ENCODE results near the gene CENPE. TPM values are rescaled to one million over a fixed set of nuclear protein-coding genes. Genes with fewer than 3 reads are reported as not detected.

The CENPE gene
- total RNA-seq, 2 experiments from 2014 or later, result 23.6 to 70.9 TPM

GRCh38 chr4:103105558-103106356, 92.4 kb downstream of the CENPE start:
- no peaks in the 10 kb centered on the region for H3K4me1 ChIP-seq (ENCODE audit: insufficient read depth, low read length, poor library complexity, severe bottlenecking)
- TF ChIP-seq CTCF (conservative IDR thresholded peaks at IDR 0.05; ENCODE audit: low read length) (no peak), EZH2phosphoT487 (IDR thresholded peaks at IDR 0.05; ENCODE audit: borderline replicate concordance, low read depth, low read length) (no peak)
- no peaks in the 10 kb centered on the region for H3K79me2 ChIP-seq (ENCODE audit: insufficient read depth, low read depth, low read length)
- H3K27ac ChIP-seq (ENCODE audit: low read depth, low read length, poor library complexity, severe bottlenecking), result no peak overlapping the region
- intact Hi-C loops (cut with micrococcal nuclease; ENCODE audit: unreplicated experiment), result loop anchor here (10.0 kb wide), 1 partner anchor 679 kb away; no protein-coding TSS in a partner anchor
- CTCF ChIA-PET (ENCODE audit: unreplicated experiment), result no interaction called here
- H2AFZ ChIP-seq (ENCODE audit: low read length), result no peak overlapping the region
- no peaks in the 10 kb centered on the region for H4K20me1 ChIP-seq (ENCODE audit: insufficient read depth, low read length)
- DNase-seq (ENCODE audit: low spot score), result no peak
- peaks cover 54% of the 10 kb centered on the region for H3K36me3 ChIP-seq (ENCODE audit: insufficient read depth, low read length)
- H3K9me2 ChIP-seq (ENCODE audit: insufficient read depth, low read length), result no peaks in the 10 kb centered on the region
- H3K4me2 ChIP-seq (ENCODE audit: low read length), result no peak overlapping the region
- POLR2A ChIA-PET, result no interaction called here
- no TSS peak for BruUV-seq (replicated peaks)
- H3K9me3 ChIP-seq (ENCODE audit: low read length), result no peaks in the 10 kb centered on the region
- no peak overlapping the region for H3K4me3 ChIP-seq (ENCODE audit: low read depth, low read length, poor library complexity, severe bottlenecking)

GRCh38 chr4:103104886-103105285, 93.3 kb downstream of the CENPE start:
- POLR2A ChIA-PET, result no interaction called here
- no peaks in the 10 kb centered on the region for H4K20me1 ChIP-seq (ENCODE audit: insufficient read depth, low read length)
- CTCF ChIA-PET (ENCODE audit: unreplicated experiment), result no interaction called here
- no peak overlapping the region for H2AFZ ChIP-seq (ENCODE audit: low read length)
- no peaks in the 10 kb centered on the region for H3K79me2 ChIP-seq (ENCODE audit: insufficient read depth, low read depth, low read length)
- no peak for DNase-seq (ENCODE audit: low spot score)
- TF ChIP-seq EZH2phosphoT487 (IDR thresholded peaks at IDR 0.05; ENCODE audit: borderline replicate concordance, low read depth, low read length), result no peak
- no peak for TF ChIP-seq CTCF (conservative IDR thresholded peaks at IDR 0.05; ENCODE audit: low read length)
- H3K4me1 ChIP-seq (ENCODE audit: insufficient read depth, low read length, poor library complexity, severe bottlenecking), result no peaks in the 10 kb centered on the region
- no peaks in the 10 kb centered on the region for H3K9me2 ChIP-seq (ENCODE audit: insufficient read depth, low read length)
- no TSS peak for BruUV-seq (replicated peaks)
- peaks cover 46% of the 10 kb centered on the region for H3K36me3 ChIP-seq (ENCODE audit: insufficient read depth, low read length)
- intact Hi-C loops (cut with micrococcal nuclease; ENCODE audit: unreplicated experiment), result loop anchor here (10.0 kb wide), 1 partner anchor 680 kb away; no protein-coding TSS in a partner anchor
- no peak overlapping the region for H3K27ac ChIP-seq (ENCODE audit: low read depth, low read length, poor library complexity, severe bottlenecking)
- H3K4me2 ChIP-seq (ENCODE audit: low read length), result no peak overlapping the region
- H3K9me3 ChIP-seq (ENCODE audit: low read length), result no peaks in the 10 kb centered on the region
- no peak overlapping the region for H3K4me3 ChIP-seq (ENCODE audit: low read depth, low read length, poor library complexity, severe bottlenecking)

- Histone ChIP-seq H2AFZ (ENCODE audit: low read length) (no peak overlapping the region), H3K79me2 (ENCODE audit: insufficient read depth, low read depth, low read length) (no peaks in the 10 kb centered on the region), H4K20me1 (ENCODE audit: insufficient read depth, low read length) (no peaks in the 10 kb centered on the region), H3K27ac (ENCODE audit: low read depth, low read length, poor library complexity, severe bottlenecking) (no peak overlapping the region), H3K9me2 (ENCODE audit: insufficient read depth, low read length) (no peaks in the 10 kb centered on the region), H3K4me1 (ENCODE audit: insufficient read depth, low read length, poor library complexity, severe bottlenecking) (peaks cover 8% of the 10 kb centered on the region), H3K36me3 (ENCODE audit: insufficient read depth, low read length) (peaks cover 7% of the 10 kb centered on the region), H3K4me3 (ENCODE audit: low read depth, low read length, poor library complexity, severe bottlenecking) (no peak overlapping the region), H3K4me2 (ENCODE audit: low read length) (no peak overlapping the region), H3K9me3 (ENCODE audit: low read length) (no peaks in the 10 kb centered on the region)
- TF ChIP-seq CTCF (conservative IDR thresholded peaks at IDR 0.05; ENCODE audit: low read length), result no peak
- no peak for TF ChIP-seq EZH2phosphoT487 (IDR thresholded peaks at IDR 0.05; ENCODE audit: borderline replicate concordance, low read depth, low read length)
- DNase-seq (ENCODE audit: low spot score), result no peak
- BruUV-seq (replicated peaks), result no TSS peak
- intact Hi-C loops (cut with micrococcal nuclease; ENCODE audit: unreplicated experiment), result loop anchor here (10.0 kb wide), 1 partner anchor 684 kb away; no protein-coding TSS in a partner anchor
- ChIA-PET POLR2A (interaction anchor here (0.5 to 0.6 kb wide), 2 partner anchors 453 to 959 kb away, joined by 3 read pairs; no protein-coding TSS in a partner anchor), CTCF (ENCODE audit: unreplicated experiment) (interaction anchor here (0.9 to 1.0 kb wide), 2 partner anchors 9 to 273 kb away, joined by 3 read pairs; no protein-coding TSS in a partner anchor)
Measured at GRCh38 chr4:103100691-103101090, 97.5 kb downstream of the CENPE start.

All from OCI-LY7 (cell line).